ENCODE measurements around the gene DDR2. TPM values are rescaled to one million over a fixed set of nuclear protein-coding genes. Genes with fewer than 3 reads are reported as not detected.

DDR2 gene
- total RNA-seq, 4 donors from 2014 or later = 40.9 to 88.8 (median 56.6) TPM

DNA sequence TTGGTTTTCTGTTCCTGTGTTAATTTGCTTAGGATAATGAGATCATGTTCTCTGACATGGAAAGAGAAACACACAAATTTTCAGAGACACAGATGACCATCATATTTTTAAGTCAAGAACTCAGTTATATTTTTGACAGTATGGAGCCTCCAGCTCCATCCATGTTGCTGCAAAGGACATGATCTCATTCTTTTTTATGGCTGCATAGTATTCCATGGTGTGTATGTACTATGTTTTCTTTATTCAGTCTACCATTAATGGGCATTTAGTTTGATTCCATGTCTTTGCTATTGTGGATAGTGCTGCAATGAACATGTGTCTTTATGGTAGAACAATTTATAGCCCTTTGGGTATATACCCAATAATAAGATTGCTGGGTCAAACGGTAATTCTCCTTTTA is 47.0 kb downstream of the DDR2 start:
- H3K9me3 ChIP-seq = no peaks in the 10 kb centered on the region
- H3K36me3 ChIP-seq = no peaks in the 10 kb centered on the region
- no peak for DNase-seq
- H3K4me3 ChIP-seq (replicated peaks in 1 of 3) = no peak overlapping the region
- H3K27me3 ChIP-seq = no peaks in the 10 kb centered on the region
- TF ChIP-seq POLR2A (IDR thresholded peaks at IDR 0.05) = no peak
- TF ChIP-seq, protein P1, sequence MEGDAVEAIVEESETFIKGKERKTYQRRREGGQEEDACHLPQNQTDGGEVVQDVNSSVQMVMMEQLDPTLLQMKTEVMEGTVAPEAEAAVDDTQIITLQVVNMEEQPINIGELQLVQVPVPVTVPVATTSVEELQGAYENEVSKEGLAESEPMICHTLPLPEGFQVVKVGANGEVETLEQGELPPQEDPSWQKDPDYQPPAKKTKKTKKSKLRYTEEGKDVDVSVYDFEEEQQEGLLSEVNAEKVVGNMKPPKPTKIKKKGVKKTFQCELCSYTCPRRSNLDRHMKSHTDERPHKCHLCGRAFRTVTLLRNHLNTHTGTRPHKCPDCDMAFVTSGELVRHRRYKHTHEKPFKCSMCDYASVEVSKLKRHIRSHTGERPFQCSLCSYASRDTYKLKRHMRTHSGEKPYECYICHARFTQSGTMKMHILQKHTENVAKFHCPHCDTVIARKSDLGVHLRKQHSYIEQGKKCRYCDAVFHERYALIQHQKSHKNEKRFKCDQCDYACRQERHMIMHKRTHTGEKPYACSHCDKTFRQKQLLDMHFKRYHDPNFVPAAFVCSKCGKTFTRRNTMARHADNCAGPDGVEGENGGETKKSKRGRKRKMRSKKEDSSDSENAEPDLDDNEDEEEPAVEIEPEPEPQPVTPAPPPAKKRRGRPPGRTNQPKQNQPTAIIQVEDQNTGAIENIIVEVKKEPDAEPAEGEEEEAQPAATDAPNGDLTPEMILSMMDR (IDR thresholded peaks at IDR 0.05) = no peak
- WGBS, 2 donors = 0% methylated on average over 1 of the region's 1 CpG
- peaks cover 0 to 33% of the 10 kb centered on the region in 2 donors for H3K4me1 ChIP-seq
- H3K27ac ChIP-seq = no peak overlapping the region
- intact Hi-C loops (cut with DNase I) = no loop called here

DNA sequence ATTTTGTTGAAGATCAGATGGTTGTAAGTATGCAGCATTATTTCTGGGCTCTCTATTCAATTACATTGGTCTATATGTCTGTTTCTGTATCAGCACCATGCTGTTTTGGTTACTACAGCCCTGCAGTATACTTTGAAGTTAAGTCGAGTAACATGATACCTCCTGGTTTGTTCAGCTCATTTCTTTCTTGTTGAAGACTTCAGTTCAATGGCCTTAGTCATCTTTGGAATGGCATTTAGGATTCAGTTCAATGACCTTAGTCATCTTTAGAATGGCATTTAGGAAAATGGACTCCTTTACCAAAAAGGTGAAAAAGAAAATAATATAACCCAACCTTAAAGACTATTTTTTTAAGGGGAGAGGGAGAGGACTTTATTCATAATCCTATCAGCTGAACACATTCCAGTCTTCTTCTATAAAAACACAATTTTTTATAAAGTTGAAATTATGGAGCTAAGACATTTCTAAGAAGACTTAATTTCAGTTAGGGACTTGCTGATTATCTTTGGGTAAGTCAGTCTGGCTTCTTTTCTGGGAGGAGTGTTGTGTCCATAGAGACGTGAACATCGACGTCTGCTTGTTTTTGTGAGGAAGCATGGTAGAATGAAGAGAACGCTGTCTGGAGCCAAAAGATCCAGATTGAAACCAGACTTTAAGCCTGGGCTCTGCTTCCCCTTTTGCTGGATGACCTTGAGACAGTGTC is 48.3 kb downstream of the DDR2 start:
- no peaks in the 10 kb centered on the region for H3K36me3 ChIP-seq
- H3K4me1 ChIP-seq = peaks cover 0 to 33% of the 10 kb centered on the region in 2 donors
- H3K27ac ChIP-seq = peak overlapping the region in 1 of 3 donors; percentile 8
- no peak overlapping the region for H3K4me3 ChIP-seq (replicated peaks in 1 of 3)
- no peak for DNase-seq
- intact Hi-C loops (cut with DNase I) = no loop called here
- TF ChIP-seq, protein P1 (IDR thresholded peaks at IDR 0.05) = no peak
- no peak for TF ChIP-seq POLR2A (IDR thresholded peaks at IDR 0.05)
- H3K27me3 ChIP-seq = no peaks in the 10 kb centered on the region
- WGBS, 2 donors = 74 to 80% methylated on average over 5 of the region's 5 CpGs
- no peaks in the 10 kb centered on the region for H3K9me3 ChIP-seq

DNA sequence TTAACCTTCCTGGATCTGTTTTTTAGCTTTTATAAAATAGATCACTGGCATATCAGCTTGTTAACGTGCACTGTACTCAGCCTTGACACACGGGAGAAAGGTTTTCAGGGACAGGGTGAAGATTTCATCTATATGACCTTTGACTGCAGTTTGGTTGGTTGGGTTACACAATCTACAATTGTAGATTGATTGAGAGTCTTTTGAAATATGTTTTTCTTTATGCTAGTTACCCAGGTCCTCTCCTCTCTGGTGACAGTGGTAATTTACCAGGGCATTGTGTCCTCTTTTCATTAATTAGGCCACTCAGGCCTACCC is 48.8 kb downstream of the DDR2 start:
- H3K4me3 ChIP-seq (replicated peaks in 1 of 3) = no peak overlapping the region
- no peak for DNase-seq
- 69 to 70% methylated on average over 2 of the region's 2 CpGs for WGBS, 2 donors
- H3K4me1 ChIP-seq = peaks cover 0 to 33% of the 10 kb centered on the region in 2 donors
- intact Hi-C loops (cut with DNase I) = no loop called here
- H3K36me3 ChIP-seq = no peaks in the 10 kb centered on the region
- TF ChIP-seq, protein P1 (IDR thresholded peaks at IDR 0.05) = no peak
- TF ChIP-seq POLR2A (IDR thresholded peaks at IDR 0.05) = no peak
- no peaks in the 10 kb centered on the region for H3K9me3 ChIP-seq
- no peaks in the 10 kb centered on the region for H3K27me3 ChIP-seq
- H3K27ac ChIP-seq = peak overlapping the region in 1 of 3 donors; percentile 8

DNA sequence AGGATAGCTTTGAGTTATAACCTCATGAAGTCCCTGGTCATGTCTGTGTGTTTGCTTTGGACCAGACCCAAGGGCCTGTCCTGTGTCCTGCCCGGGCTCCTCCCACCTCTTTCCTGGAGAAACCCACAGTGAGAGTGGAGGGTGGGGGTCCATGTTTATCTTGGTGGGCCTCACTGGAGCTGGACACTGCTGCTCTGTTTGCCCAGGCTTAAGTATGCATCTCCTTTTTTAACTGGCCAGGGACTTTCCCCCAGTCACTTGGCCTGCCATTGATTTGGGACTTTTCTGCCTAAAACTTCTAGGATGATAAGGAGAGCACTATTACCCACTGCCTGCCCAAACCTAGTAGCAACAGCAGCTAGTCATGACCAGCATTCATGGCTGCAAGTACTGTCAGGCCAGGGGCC is 49.8 kb downstream of the DDR2 start:
- peak in 1 of 2 donors; percentile 25 for DNase-seq
- intact Hi-C loops (cut with DNase I) = no loop called here
- no peaks in the 10 kb centered on the region for H3K9me3 ChIP-seq
- 0 to 10% methylated on average over 1 of the region's 1 CpG for WGBS, 2 donors
- H3K27ac ChIP-seq = peak overlapping the region in 2 of 3 donors; percentile 19 to 24
- H3K4me1 ChIP-seq = peaks cover 0 to 28% of the 10 kb centered on the region in 2 donors
- no peaks in the 10 kb centered on the region for H3K27me3 ChIP-seq
- no peak overlapping the region for H3K4me3 ChIP-seq (replicated peaks in 1 of 3)
- TF ChIP-seq, protein P1 (IDR thresholded peaks at IDR 0.05) = no peak
- no peak for TF ChIP-seq POLR2A (IDR thresholded peaks at IDR 0.05)
- H3K36me3 ChIP-seq = no peaks in the 10 kb centered on the region

DNA sequence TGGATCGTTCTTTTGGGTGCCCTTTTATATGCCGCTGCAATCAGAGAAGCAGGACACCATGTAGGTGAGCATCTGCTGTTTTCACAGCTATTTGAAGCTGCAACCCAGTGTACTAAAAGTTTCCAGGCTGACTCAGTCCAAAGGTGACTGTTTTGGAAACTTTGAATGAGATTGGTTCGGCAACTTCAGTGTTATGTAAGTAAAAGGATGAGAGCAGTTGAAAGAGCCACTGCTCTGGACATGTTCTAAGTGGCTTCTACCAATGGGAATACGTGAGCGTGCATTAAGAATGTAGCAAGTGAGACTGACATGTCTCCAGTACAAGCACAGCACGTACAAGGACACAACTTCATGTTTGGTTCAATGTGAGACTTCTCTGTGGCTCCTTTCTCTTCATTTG is 55.6 kb downstream of the DDR2 start:
- H3K9me3 ChIP-seq = no peaks in the 10 kb centered on the region
- no peak overlapping the region for H3K27ac ChIP-seq
- peaks cover 0 to 24% of the 10 kb centered on the region in 2 donors for H3K4me1 ChIP-seq
- no peak for TF ChIP-seq POLR2A (IDR thresholded peaks at IDR 0.05)
- TF ChIP-seq, protein P1 (IDR thresholded peaks at IDR 0.05) = no peak
- intact Hi-C loops (cut with DNase I) = no loop called here
- no peaks in the 10 kb centered on the region for H3K27me3 ChIP-seq
- H3K36me3 ChIP-seq = no peaks in the 10 kb centered on the region
- no peak overlapping the region for H3K4me3 ChIP-seq (replicated peaks in 1 of 3)
- 75 to 79% methylated on average over 6 of the region's 6 CpGs for WGBS, 2 donors
- no peak for DNase-seq
